Mucosa of rectum (tissue), 2 donors: ENCODE measurements around the gene NR3C2.

Experiments used
- H3K27ac ChIP-seq, 2 donors: one replicate each; pipeline ENCODE4 v1.7.0; 2013; ENCODE audit warnings: inconsistent platforms in 2 of 2, low read depth in 2 of 2, low read length in 2 of 2
- H3K27me3 ChIP-seq, 2 donors: one replicate each; pipeline ENCODE4 v1.7.0; 2013; ENCODE audit warnings: low read length in 2 of 2; ENCODE audit not compliant: control insufficient read depth in 2 of 2, insufficient read depth in 2 of 2
- H3K36me3 ChIP-seq, 2 donors: one replicate each; pipeline ENCODE4 v1.7.0; 2013; ENCODE audit warnings: low read length in 2 of 2; ENCODE audit not compliant: control insufficient read depth in 2 of 2, insufficient read depth in 2 of 2
- H3K4me1 ChIP-seq, 2 donors: one replicate each; pipeline ENCODE4 v1.7.0; 2013; ENCODE audit warnings: low read length in 2 of 2, mild to moderate bottlenecking in 1 of 2; ENCODE audit not compliant: control insufficient read depth in 2 of 2, insufficient read depth in 2 of 2
- H3K4me3 ChIP-seq, 2 donors: one replicate each; pipeline ENCODE4 v1.7.0; 2013; ENCODE audit warnings: low read length in 2 of 2
- H3K9ac ChIP-seq, 2 donors: one replicate each; pipeline ENCODE4 v1.7.0; 2013; ENCODE audit warnings: low read length in 2 of 2, low read depth in 1 of 2, mild to moderate bottlenecking in 1 of 2
- H3K9me3 ChIP-seq, 2 donors: one replicate each; pipeline ENCODE4 v1.7.0; 2013; ENCODE audit warnings: low read length in 2 of 2; ENCODE audit not compliant: control insufficient read depth in 2 of 2
- donor health status: healthy.
- donor health status: Normal muscosa, but diverticular disease.

NR3C2 gene

GRCh38 chr4:148353571-148353970 is 88.6 kb downstream of the NR3C2 start:
- Histone ChIP-seq H3K36me3 (peaks cover 0 to 3% of the 10 kb centered on the region in 2 donors), H3K27me3 (no peaks in the 10 kb centered on the region), H3K4me3 (no peak overlapping the region), H3K9ac (no peak overlapping the region), H3K9me3 (no peaks in the 10 kb centered on the region), H3K4me1 (no peaks in the 10 kb centered on the region), H3K27ac (no peak overlapping the region)

DNA sequence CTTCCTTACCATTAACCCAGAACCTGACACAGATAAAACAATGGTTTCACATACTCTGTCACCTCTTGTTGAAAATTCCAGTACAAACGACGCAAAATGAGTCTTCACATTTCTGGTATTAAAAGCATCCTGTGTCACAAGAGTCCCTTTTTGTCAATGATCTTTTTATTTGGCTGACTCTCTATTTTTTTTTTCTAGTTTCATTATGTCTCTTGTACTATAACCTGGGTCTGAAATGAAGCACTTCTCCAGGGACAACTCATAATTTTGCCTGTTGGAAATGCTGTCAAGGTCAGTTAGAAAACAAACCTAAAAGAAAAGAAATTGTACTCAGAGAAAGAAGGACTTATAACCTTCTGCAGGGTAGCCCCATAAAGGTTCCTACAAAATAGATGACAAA is 93.1 kb downstream of the NR3C2 start:
- Histone ChIP-seq H3K9ac (no peak overlapping the region), H3K9me3 (no peaks in the 10 kb centered on the region), H3K4me1 (peaks cover 4 to 7% of the 10 kb centered on the region in 2 donors), H3K27me3 (no peaks in the 10 kb centered on the region), H3K27ac (no peak overlapping the region), H3K4me3 (no peak overlapping the region), H3K36me3 (peaks cover 0 to 3% of the 10 kb centered on the region in 2 donors)

- Histone ChIP-seq H3K9ac (no peak overlapping the region), H3K9me3 (no peaks in the 10 kb centered on the region), H3K4me1 (peaks cover 4 to 7% of the 10 kb centered on the region in 2 donors), H3K4me3 (no peak overlapping the region), H3K27ac (no peak overlapping the region), H3K36me3 (peaks cover 0 to 3% of the 10 kb centered on the region in 2 donors), H3K27me3 (no peaks in the 10 kb centered on the region)
Measured at GRCh38 chr4:148346657-148347056, 95.6 kb downstream of the NR3C2 start.

- no peak overlapping the region for H3K9ac ChIP-seq
- H3K27me3 ChIP-seq, result no peaks in the 10 kb centered on the region
- H3K27ac ChIP-seq, result no peak overlapping the region
- no peaks in the 10 kb centered on the region for H3K9me3 ChIP-seq
- H3K36me3 ChIP-seq, result no peaks in the 10 kb centered on the region
- no peak overlapping the region for H3K4me3 ChIP-seq
- H3K4me1 ChIP-seq, result peaks cover 4 to 7% of the 10 kb centered on the region in 2 donors
Measured at GRCh38 chr4:148345509-148345908, 96.7 kb downstream of the NR3C2 start.

GRCh38 chr4:148344941-148345340 is 97.3 kb downstream of the NR3C2 start:
- H3K36me3 ChIP-seq, result no peaks in the 10 kb centered on the region
- no peaks in the 10 kb centered on the region for H3K27me3 ChIP-seq
- H3K9me3 ChIP-seq, result no peaks in the 10 kb centered on the region
- H3K4me1 ChIP-seq, result peaks cover 4 to 7% of the 10 kb centered on the region in 2 donors
- no peak overlapping the region for H3K27ac ChIP-seq
- H3K9ac ChIP-seq, result no peak overlapping the region
- H3K4me3 ChIP-seq, result no peak overlapping the region

DNA sequence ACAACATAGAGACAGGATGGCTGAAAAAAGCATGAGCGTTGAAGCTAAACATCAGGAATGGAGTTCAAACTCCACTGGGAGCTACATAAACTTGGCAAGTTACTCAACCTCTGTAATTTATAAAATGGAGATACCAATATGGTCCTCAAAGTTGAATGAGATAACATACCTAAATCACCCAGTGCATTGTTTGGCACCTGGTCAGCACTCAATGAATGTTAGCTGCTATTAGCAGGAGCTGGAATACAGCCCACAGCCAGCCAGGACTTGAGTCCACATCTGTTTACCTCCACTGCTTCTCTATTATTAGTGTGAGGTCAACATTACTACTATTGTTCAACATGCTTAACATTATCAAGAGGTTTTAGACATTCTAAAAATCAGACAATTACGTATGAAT is 97.9 kb downstream of the NR3C2 start:
- peaks cover 4 to 7% of the 10 kb centered on the region in 2 donors for H3K4me1 ChIP-seq
- H3K9ac ChIP-seq, result no peak overlapping the region
- no peaks in the 10 kb centered on the region for H3K27me3 ChIP-seq
- no peaks in the 10 kb centered on the region for H3K9me3 ChIP-seq
- H3K4me3 ChIP-seq, result no peak overlapping the region
- no peaks in the 10 kb centered on the region for H3K36me3 ChIP-seq
- no peak overlapping the region for H3K27ac ChIP-seq

GRCh38 chr4:148341980-148342800 is 100.0 kb downstream of the NR3C2 start:
- Histone ChIP-seq H3K4me3 (no peak overlapping the region), H3K27ac (no peak overlapping the region)

GRCh38 chr4:148335133-148335532 is 107.1 kb downstream of the NR3C2 start:
- H3K36me3 ChIP-seq, result peaks cover 0 to 3% of the 10 kb centered on the region in 2 donors
- no peak overlapping the region for H3K27ac ChIP-seq
- H3K4me3 ChIP-seq, result no peak overlapping the region
- H3K9ac ChIP-seq, result no peak overlapping the region
- no peaks in the 10 kb centered on the region for H3K4me1 ChIP-seq
- no peaks in the 10 kb centered on the region for H3K9me3 ChIP-seq
- H3K27me3 ChIP-seq, result no peaks in the 10 kb centered on the region

More at GRCh38 chr4:148341980-148342800, 100.0 kb downstream of the NR3C2 start:
- Histone ChIP-seq H3K4me1 (peaks cover 4 to 7% of the 10 kb centered on the region in 2 donors), H3K9ac (no peak overlapping the region), H3K27me3 (no peaks in the 10 kb centered on the region), H3K36me3 (no peaks in the 10 kb centered on the region), H3K9me3 (no peaks in the 10 kb centered on the region)

DNA sequence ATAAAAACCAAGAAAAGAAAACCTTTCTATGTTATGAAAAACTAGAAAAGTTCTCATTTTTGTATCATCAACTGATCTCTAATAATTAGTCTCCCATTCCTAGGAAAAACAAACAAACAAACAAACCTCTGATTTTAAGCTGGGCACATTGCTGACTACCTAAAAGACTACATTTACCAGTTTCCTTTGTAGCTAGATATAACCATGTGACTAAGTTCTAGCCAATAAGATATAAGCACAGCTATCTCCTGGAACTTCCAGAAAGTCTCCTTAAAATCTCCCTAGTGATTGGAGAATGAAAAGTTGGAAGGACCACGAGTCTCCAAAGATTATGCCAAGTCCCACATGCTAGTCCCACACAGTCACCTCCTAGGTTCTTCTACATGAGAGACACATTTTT is 108.9 kb downstream of the NR3C2 start:
- Histone ChIP-seq H3K4me1 (no peaks in the 10 kb centered on the region), H3K36me3 (peaks cover 0 to 3% of the 10 kb centered on the region in 2 donors), H3K4me3 (no peak overlapping the region), H3K9ac (no peak overlapping the region), H3K27me3 (no peaks in the 10 kb centered on the region), H3K27ac (no peak overlapping the region), H3K9me3 (no peaks in the 10 kb centered on the region)

- Histone ChIP-seq H3K27ac (no peak overlapping the region), H3K9ac (no peak overlapping the region), H3K9me3 (no peaks in the 10 kb centered on the region), H3K4me1 (no peaks in the 10 kb centered on the region), H3K27me3 (no peaks in the 10 kb centered on the region), H3K4me3 (no peak overlapping the region), H3K36me3 (peaks cover 0 to 3% of the 10 kb centered on the region in 2 donors)
Measured at GRCh38 chr4:148332486-148332885, 109.7 kb downstream of the NR3C2 start.
